Vagina (tissue), 2 donors: Measurements from ENCODE around the gene MTA1.

Source experiments
- POLR2A ChIP-seq, 2 donors: fragments of 450-650 bp; IDR thresholded peaks; one replicate each; pipeline ENCODE4 v1.6.1; 2017; ENCODE audit warnings: antibody characterized with exemption in 2 of 2, mild to moderate bottlenecking in 2 of 2, moderate library complexity in 2 of 2
- POLR2AphosphoS5 ChIP-seq, 2 donors: sonication (generic); formaldehyde crosslinking; IDR thresholded peaks; one replicate each; pipeline ENCODE4 v1.9.0; 2017; ENCODE audit warnings: antibody characterized with exemption in 2 of 2, mild to moderate bottlenecking in 2 of 2, low read depth in 1 of 2; ENCODE audit not compliant: insufficient read depth in 1 of 2
- TF ChIP-seq, protein P1 (sequence below), 3 experiments: fragments of 450-650 bp in 2 of 3; fragments of 200-600 bp in 1 of 3; sonication (generic) in 1 of 3; IDR thresholded peaks; one replicate each; pipeline ENCODE4 v1.5.1; 2017 to 2019; ENCODE audit warnings: antibody characterized with exemption in 3 of 3, mild to moderate bottlenecking in 2 of 3, moderate library complexity in 2 of 3

DNA sequence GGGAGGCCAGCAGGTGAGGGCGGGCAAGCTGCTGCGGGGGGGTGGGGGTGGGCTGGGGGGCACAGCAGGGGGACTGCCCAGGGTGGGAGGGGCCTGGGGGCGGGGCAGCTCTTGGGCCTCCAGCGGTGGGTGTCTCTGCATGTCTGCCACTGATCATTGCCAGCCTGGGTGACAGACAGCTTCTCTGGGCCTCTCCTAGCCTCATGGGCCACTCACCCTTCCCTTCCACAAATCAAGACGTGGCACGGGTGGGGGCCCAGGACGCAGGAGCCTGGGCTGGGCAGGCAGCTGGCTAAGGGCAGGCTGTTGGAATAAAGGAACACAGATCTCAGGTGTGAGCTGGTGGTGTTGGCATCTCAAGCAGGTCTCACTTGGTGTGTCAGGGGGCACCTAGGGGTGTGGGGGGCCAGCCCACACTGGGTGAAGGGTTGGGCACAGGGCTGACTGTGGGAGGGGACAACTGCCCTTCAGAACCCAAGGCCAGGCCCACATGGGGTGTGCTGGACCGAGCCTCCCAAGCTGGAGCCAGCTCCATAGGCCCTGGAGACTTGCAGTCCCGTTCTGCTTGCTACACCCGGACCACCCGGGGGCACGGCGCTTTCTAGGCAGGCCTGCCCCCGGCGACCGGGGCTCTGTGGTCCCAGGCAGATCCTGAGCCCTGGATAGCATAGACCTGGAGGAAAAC is 74.4 kb downstream of the MTA1 start:
- TF ChIP-seq, protein P1, sequence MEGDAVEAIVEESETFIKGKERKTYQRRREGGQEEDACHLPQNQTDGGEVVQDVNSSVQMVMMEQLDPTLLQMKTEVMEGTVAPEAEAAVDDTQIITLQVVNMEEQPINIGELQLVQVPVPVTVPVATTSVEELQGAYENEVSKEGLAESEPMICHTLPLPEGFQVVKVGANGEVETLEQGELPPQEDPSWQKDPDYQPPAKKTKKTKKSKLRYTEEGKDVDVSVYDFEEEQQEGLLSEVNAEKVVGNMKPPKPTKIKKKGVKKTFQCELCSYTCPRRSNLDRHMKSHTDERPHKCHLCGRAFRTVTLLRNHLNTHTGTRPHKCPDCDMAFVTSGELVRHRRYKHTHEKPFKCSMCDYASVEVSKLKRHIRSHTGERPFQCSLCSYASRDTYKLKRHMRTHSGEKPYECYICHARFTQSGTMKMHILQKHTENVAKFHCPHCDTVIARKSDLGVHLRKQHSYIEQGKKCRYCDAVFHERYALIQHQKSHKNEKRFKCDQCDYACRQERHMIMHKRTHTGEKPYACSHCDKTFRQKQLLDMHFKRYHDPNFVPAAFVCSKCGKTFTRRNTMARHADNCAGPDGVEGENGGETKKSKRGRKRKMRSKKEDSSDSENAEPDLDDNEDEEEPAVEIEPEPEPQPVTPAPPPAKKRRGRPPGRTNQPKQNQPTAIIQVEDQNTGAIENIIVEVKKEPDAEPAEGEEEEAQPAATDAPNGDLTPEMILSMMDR (IDR thresholded peaks at IDR 0.05), result no peak
- TF ChIP-seq POLR2A (IDR thresholded peaks at IDR 0.05) (no peak), POLR2AphosphoS5 (IDR thresholded peaks at IDR 0.05; ENCODE audit: insufficient read depth in 1 of 2, low read depth in 1 of 2) (no peak)
